PC-3 (cell line): ENCODE measurements around the gene SHLD1. TPM values are rescaled to one million over a fixed set of nuclear protein-coding genes. Genes with fewer than 3 reads are reported as not detected.

Experiments used
- ATAC-seq: fragments of 200-7000 bp; cut with Tn5 transposase; 2 replicates; pipeline ENCODE4 v1.9.1; 2020; ENCODE audit warnings: mild to moderate bottlenecking, moderate library complexity
- BruUV-seq: library from RNA; stranded (reverse); fragments of 400-500 nt; replicated peaks from 2 replicates; lab custom pipeline; 2021; lab: Mats Ljungman, UMichigan
- CTCF ChIA-PET: fragments of 300-600 bp; sonication (Branson Sonifier 250); formaldehyde crosslinking; loops from one replicate; lab custom pipeline; 2022; ENCODE audit warnings: antibody characterized with exemption; lab: Charles Lee
- POLR2A ChIA-PET: fragments of 300-600 bp; sonication (Branson Sonifier 250); formaldehyde crosslinking; loops from one replicate; lab custom pipeline; 2022; ENCODE audit warnings: antibody characterized with exemption; ENCODE audit not compliant: unreplicated experiment; lab: Charles Lee
- DNase-seq: peaks from one replicate; pipeline ENCODE4 v3.0.0-alpha.2; 2015
- H2AFZ ChIP-seq: fragments of 300-600 bp; sonication (generic); 2 replicates; pipeline ENCODE4 v1.6.0; 2016; ENCODE audit warnings: antibody characterized with exemption, low read length
- H3F3A ChIP-seq: fragments of 300-600 bp; sonication (generic); one replicate; pipeline ENCODE4 v1.6.0; 2017; ENCODE audit warnings: antibody characterized with exemption, low read length, control low read depth, mild to moderate bottlenecking; ENCODE audit not compliant: unreplicated experiment
- H3K27ac ChIP-seq: fragments of 300-600 bp; sonication (generic); 2 replicates; pipeline ENCODE4 v1.5.1; 2016; ENCODE audit warnings: mild to moderate bottlenecking, low read length
- H3K27me3 ChIP-seq: fragments of 300-600 bp; sonication (generic); 2 replicates; pipeline ENCODE4 v1.6.1; 2016; ENCODE audit warnings: low read length, mixed read lengths
- H3K36me3 ChIP-seq: fragments of 300-600 bp; sonication (generic); 2 replicates; pipeline ENCODE4 v1.6.1; 2016; ENCODE audit warnings: low read depth, mixed run types, low read length, mixed read lengths
- H3K4me1 ChIP-seq: fragments of 300-600 bp; sonication (generic); 2 replicates; pipeline ENCODE4 v1.5.1; 2016; ENCODE audit warnings: low read length; ENCODE audit not compliant: insufficient read depth
- H3K4me2 ChIP-seq: fragments of 300-600 bp; sonication (generic); 2 replicates; pipeline ENCODE4 v1.6.0; 2016; ENCODE audit warnings: low read length
- H3K4me3 ChIP-seq: fragments of 300-600 bp; sonication (generic); 2 replicates; pipeline ENCODE4 v1.5.1; 2016; ENCODE audit warnings: mild to moderate bottlenecking, low read length, mixed read lengths
- H3K79me2 ChIP-seq: fragments of 300-600 bp; sonication (generic); 2 replicates; pipeline ENCODE4 v1.6.1; 2017; ENCODE audit warnings: low read length, mixed read lengths
- H3K9ac ChIP-seq: fragments of 300-600 bp; sonication (generic); 2 replicates; pipeline ENCODE4 v1.6.0; 2016; ENCODE audit warnings: mild to moderate bottlenecking, low read length
- H3K9me2 ChIP-seq: fragments of 300-600 bp; sonication (generic); replicated peaks from 2 replicates; pipeline ENCODE4 v1.6.1; 2016; ENCODE audit warnings: mixed run types, low read length, mixed read lengths
- H3K9me3 ChIP-seq: fragments of 300-600 bp; sonication (generic); 2 replicates; pipeline ENCODE4 v1.6.1; 2016; ENCODE audit warnings: low read length, mixed read lengths
- H4K20me1 ChIP-seq: fragments of 300-600 bp; sonication (generic); 2 replicates; pipeline ENCODE4 v1.6.1; 2016; ENCODE audit warnings: low read length, mixed read lengths
- CTCF ChIP-seq: fragments of 300-600 bp; sonication (generic); conservative IDR thresholded peaks from 2 replicates; pipeline ENCODE4 v1.5.1; 2017; ENCODE audit warnings: antibody characterized with exemption, low read depth, mild to moderate bottlenecking, low read length
- EZH2 ChIP-seq: fragments of 300-600 bp; sonication (generic); IDR thresholded peaks from one replicate; pipeline ENCODE4 v1.6.1; 2017; ENCODE audit warnings: antibody characterized with exemption, mild to moderate bottlenecking, low read length; ENCODE audit not compliant: unreplicated experiment
- EZH2phosphoT487 ChIP-seq: fragments of 300-600 bp; sonication (generic); IDR thresholded peaks from 2 replicates; pipeline ENCODE4 v1.6.1; 2018; ENCODE audit warnings: mild to moderate bottlenecking, antibody characterized with exemption, low read length, borderline replicate concordance
- intact Hi-C: fragments of 100-400 bp; cut with micrococcal nuclease; formaldehyde crosslinking; loops from 2 replicates; pipeline ENCODE4 v1.9.0; 2023
- total RNA-seq: library from RNA; depleted of rRNA; stranded (reverse); fragments of >200 nt; gene quantifications from 2 replicates; pipeline ENCODE4 v1.2.3, GENCODE V29; 2014

Gene SHLD1
- total RNA-seq, 1 experiment from 2014 or later: 3.4 TPM

- no peaks in the 10 kb centered on the region for H3K9me2 ChIP-seq
- no peaks in the 10 kb centered on the region for H3K79me2 ChIP-seq
- no peak overlapping the region for H3K27ac ChIP-seq
- H3K4me1 ChIP-seq: peaks cover 24% of the 10 kb centered on the region
- ChIA-PET POLR2A (no interaction called here), CTCF (no interaction called here)
- no peak overlapping the region for H3K9ac ChIP-seq
- H3F3A ChIP-seq: no peaks in the 10 kb centered on the region
- no peaks in the 10 kb centered on the region for H3K27me3 ChIP-seq
- peak; percentile 89 for ATAC-seq
- intact Hi-C loops: no loop called here
- no peak for TF ChIP-seq CTCF
- TF ChIP-seq EZH2: no peak
- TF ChIP-seq EZH2phosphoT487: no peak
- DNase-seq: peak; percentile 72
- peak overlapping the region; percentile 21 for H3K4me2 ChIP-seq
- H2AFZ ChIP-seq: peak overlapping the region; percentile 56
- H3K36me3 ChIP-seq: no peaks in the 10 kb centered on the region
- no peaks in the 10 kb centered on the region for H4K20me1 ChIP-seq
- no peaks in the 10 kb centered on the region for H3K9me3 ChIP-seq
- no peak overlapping the region for H3K4me3 ChIP-seq
- BruUV-seq: no TSS peak
These were observed 113.0 kb downstream of the SHLD1 start for GRCh38 chr20:5863040-5863833.

- H2AFZ ChIP-seq: no peak overlapping the region
- no peak overlapping the region for H3K4me2 ChIP-seq
- TF ChIP-seq EZH2 (no peak), CTCF (no peak), EZH2phosphoT487 (no peak)
- no TSS peak for BruUV-seq
- no peaks in the 10 kb centered on the region for H3K27me3 ChIP-seq
- no peak overlapping the region for H3K4me3 ChIP-seq
- intact Hi-C loops: no loop called here
- POLR2A ChIA-PET: interaction anchor here (0.5 kb wide), 1 partner anchor 72 kb away, joined by 5 read pairs; no protein-coding TSS in a partner anchor
- no peak overlapping the region for H3K27ac ChIP-seq
- H3K79me2 ChIP-seq: no peaks in the 10 kb centered on the region
- DNase-seq (no peak), ATAC-seq (no peak)
- H3K9me2 ChIP-seq: no peaks in the 10 kb centered on the region
- H3K9me3 ChIP-seq: no peaks in the 10 kb centered on the region
- H3K9ac ChIP-seq: no peak overlapping the region
- H3K4me1 ChIP-seq: peaks cover 23% of the 10 kb centered on the region
- CTCF ChIA-PET: no interaction called here
- H3F3A ChIP-seq: no peaks in the 10 kb centered on the region
- H3K36me3 ChIP-seq: no peaks in the 10 kb centered on the region
- H4K20me1 ChIP-seq: no peaks in the 10 kb centered on the region
These were observed 114.2 kb downstream of the SHLD1 start for GRCh38 chr20:5864428-5864827.
